GM23338 (cell line): Measurements from ENCODE around the gene CD86. TPM values are rescaled to one million over a fixed set of nuclear protein-coding genes. Genes with fewer than 3 reads are reported as not detected.

Source experiments
- ATAC-seq: fragments of 200-7000 bp; cut with Tn5 transposase; 3 replicates; pipeline ENCODE4 v1.9.1; 2020
- DNase-seq: peaks from one replicate; pipeline ENCODE4 v3.0.0-alpha.2; 2015; ENCODE audit warnings: low spot score
- H2AFZ ChIP-seq: fragments of 200-600 bp; sonication (generic); 2 replicates; pipeline ENCODE4 v1.8.0; 2016; ENCODE audit warnings: antibody characterized with exemption, mild to moderate bottlenecking, moderate library complexity
- H3F3A ChIP-seq: fragments of 200-600 bp; sonication (generic); replicated peaks from 2 replicates; pipeline ENCODE4 v1.8.0; 2017; ENCODE audit warnings: antibody characterized with exemption, mixed run types, low read depth
- H3K27ac ChIP-seq: fragments of 200-600 bp; sonication (generic); 2 replicates; pipeline ENCODE4 v1.6.1; 2016; ENCODE audit warnings: low read depth
- H3K27me3 ChIP-seq: fragments of 200-600 bp; sonication (generic); 2 replicates; pipeline ENCODE4 v1.8.0; 2016; ENCODE audit warnings: mild to moderate bottlenecking, mixed run types, moderate library complexity; ENCODE audit not compliant: insufficient read depth
- H3K36me3 ChIP-seq: fragments of 200-600 bp; sonication (generic); 2 replicates; pipeline ENCODE4 v1.8.0; 2016; ENCODE audit warnings: mild to moderate bottlenecking; ENCODE audit not compliant: insufficient read depth
- H3K4me1 ChIP-seq: fragments of 200-600 bp; sonication (generic); 2 replicates; pipeline ENCODE4 v1.8.0; 2016; ENCODE audit warnings: mild to moderate bottlenecking, moderate library complexity; ENCODE audit not compliant: insufficient read depth
- H3K4me2 ChIP-seq: fragments of 200-600 bp; sonication (generic); 2 replicates; pipeline ENCODE4 v1.7.1; 2017; ENCODE audit warnings: mixed run types
- H3K4me3 ChIP-seq: fragments of 200-600 bp; sonication (generic); 2 replicates; pipeline ENCODE4 v1.6.1; 2016; ENCODE audit warnings: mixed run types
- H3K79me2 ChIP-seq: fragments of 200-600 bp; sonication (generic); replicated peaks from 2 replicates; pipeline ENCODE4 v1.8.0; 2017; ENCODE audit warnings: mild to moderate bottlenecking; ENCODE audit not compliant: insufficient read depth
- H3K9me2 ChIP-seq: fragments of 200-600 bp; sonication (generic); 2 replicates; pipeline ENCODE4 v1.8.0; 2017; ENCODE audit not compliant: insufficient read depth
- H4K20me1 ChIP-seq: fragments of 200-600 bp; sonication (generic); replicated peaks from 2 replicates; pipeline ENCODE4 v1.8.0; 2017; ENCODE audit warnings: mild to moderate bottlenecking; ENCODE audit not compliant: insufficient read depth
- H3K27ac Mint-ChIP-seq: 2 replicates; pipeline ENCODE4 v1.8.0; 2020; ENCODE audit warnings: inconsistent platforms, mild to moderate bottlenecking, moderate library complexity, mixed read lengths
- H3K27me3 Mint-ChIP-seq: 3 replicates; pipeline ENCODE4 v1.8.0; 2022; ENCODE audit warnings: low read depth, mild to moderate bottlenecking, moderate library complexity, mixed read lengths, inconsistent platforms; ENCODE audit not compliant: insufficient read depth, poor library complexity
- H3K36me3 Mint-ChIP-seq: 3 replicates; pipeline ENCODE4 v1.8.0; 2021; ENCODE audit warnings: low read depth, mild to moderate bottlenecking, inconsistent platforms, moderate library complexity, mixed read lengths
- H3K4me1 Mint-ChIP-seq: 3 replicates; pipeline ENCODE4 v1.8.0; 2020; ENCODE audit warnings: mild to moderate bottlenecking, inconsistent platforms, mixed read lengths
- H3K4me3 Mint-ChIP-seq: 3 replicates; pipeline ENCODE4 v1.8.0; 2021; ENCODE audit warnings: moderate library complexity, mild to moderate bottlenecking, inconsistent platforms, mixed read lengths
- H3K9me3 Mint-ChIP-seq: 3 replicates; pipeline ENCODE4 v1.8.0; 2020; ENCODE audit warnings: moderate library complexity, mild to moderate bottlenecking, inconsistent platforms, mixed read lengths
- CREB1 ChIP-seq: fragments of 250-450 bp; sonication (Bioruptor Pico); IDR thresholded peaks from 2 replicates; pipeline ENCODE4 v1.5.0; 2020; ENCODE audit warnings: low read depth, mild to moderate bottlenecking, moderate library complexity
- CTCF ChIP-seq, 2 experiments: fragments of 200-600 bp in 1 of 2; sonication (generic) in 1 of 2; conservative IDR thresholded peaks; 2 replicates each; pipeline versions ENCODE4 v1.5.1 to v1.6.1; 2016 to 2017; ENCODE audit warnings: antibody characterized with exemption in 2 of 2, low read depth in 2 of 2, mild to moderate bottlenecking in 2 of 2, moderate library complexity in 1 of 2
- EZH2 ChIP-seq: fragments of 200-600 bp; sonication (generic); IDR thresholded peaks from one replicate; pipeline ENCODE4 v1.8.0; 2017; ENCODE audit warnings: antibody characterized with exemption, mild to moderate bottlenecking, low read depth; ENCODE audit not compliant: unreplicated experiment
- JUNB ChIP-seq: IDR thresholded peaks from one replicate; pipeline ENCODE4 v1.6.1; 2016; ENCODE audit warnings: antibody characterized with exemption; ENCODE audit not compliant: unreplicated experiment
- POLR2AphosphoS5 ChIP-seq: IDR thresholded peaks from 2 replicates; pipeline ENCODE4 v1.6.1; 2016; ENCODE audit warnings: antibody characterized with exemption, low read depth
- STAT1 ChIP-seq: IDR thresholded peaks from one replicate; pipeline ENCODE4 v1.6.1; 2016; ENCODE audit warnings: antibody characterized with exemption; ENCODE audit not compliant: unreplicated experiment
- ZNF114 ChIP-seq: fragments of 250-450 bp; sonication (Bioruptor Pico); IDR thresholded peaks from 2 replicates; pipeline ENCODE4 v1.5.0; 2020; ENCODE audit warnings: mild to moderate bottlenecking, moderate library complexity
- ZNF331 ChIP-seq: fragments of 250-450 bp; sonication (Bioruptor Pico); IDR thresholded peaks from 2 replicates; pipeline ENCODE4 v1.5.0; 2020; ENCODE audit warnings: low read depth, mild to moderate bottlenecking, moderate library complexity
- polyA plus RNA-seq: library from polyadenylated mRNA; unstranded; fragments of >200 nt; fragmentation: Nextera tagmentation; extraction: Ambion mirVana; gene quantifications from 2 replicates; pipeline ENCODE4 v1.2.1, GENCODE V29; 2016
- total RNA-seq: library from RNA; depleted of rRNA; stranded (reverse); fragments of >200 nt; shearing (Covaris generic); gene quantifications from 2 replicates; pipeline ENCODE4 v1.2.3, GENCODE V29; 2014
- TF ChIP-seq, protein P1 (sequence below): IDR thresholded peaks from 2 replicates; pipeline ENCODE4 v1.6.1; 2016; ENCODE audit warnings: antibody characterized with exemption
- TF ChIP-seq, protein P2 (sequence below): fragments of 250-450 bp; sonication (Bioruptor Pico); IDR thresholded peaks from 2 replicates; pipeline ENCODE4 v1.5.0; 2020; ENCODE audit warnings: mild to moderate bottlenecking, moderate library complexity

Gene CD86
- total and polyA plus RNA-seq, 2 experiments from 2014 or later, result 0.97 TPM; not detected in 1

GRCh38 chr3:122132949-122133540 lies 77.9 kb downstream of the CD86 start:
- Histone ChIP-seq H3F3A (no peaks in the 10 kb centered on the region), H3K4me2 (no peak overlapping the region), H3K9me2 (no peaks in the 10 kb centered on the region), H4K20me1 (no peaks in the 10 kb centered on the region), H3K4me3 (no peak overlapping the region), H3K27me3 (no peaks in the 10 kb centered on the region), H2AFZ (no peak overlapping the region), H3K36me3 (no peaks in the 10 kb centered on the region), H3K79me2 (no peaks in the 10 kb centered on the region), H3K4me1 (no peaks in the 10 kb centered on the region), H3K27ac (no peak overlapping the region)
- no peaks in the 10 kb centered on the region for H3K4me1 Mint-ChIP-seq
- H3K27me3 Mint-ChIP-seq, result no peaks in the 10 kb centered on the region
- no peak overlapping the region for H3K4me3 Mint-ChIP-seq
- ATAC-seq (no peak), DNase-seq (no peak)
- no peaks in the 10 kb centered on the region; the same call in 2 of the 3 replicates for H3K36me3 Mint-ChIP-seq
- TF ChIP-seq, protein P1, sequence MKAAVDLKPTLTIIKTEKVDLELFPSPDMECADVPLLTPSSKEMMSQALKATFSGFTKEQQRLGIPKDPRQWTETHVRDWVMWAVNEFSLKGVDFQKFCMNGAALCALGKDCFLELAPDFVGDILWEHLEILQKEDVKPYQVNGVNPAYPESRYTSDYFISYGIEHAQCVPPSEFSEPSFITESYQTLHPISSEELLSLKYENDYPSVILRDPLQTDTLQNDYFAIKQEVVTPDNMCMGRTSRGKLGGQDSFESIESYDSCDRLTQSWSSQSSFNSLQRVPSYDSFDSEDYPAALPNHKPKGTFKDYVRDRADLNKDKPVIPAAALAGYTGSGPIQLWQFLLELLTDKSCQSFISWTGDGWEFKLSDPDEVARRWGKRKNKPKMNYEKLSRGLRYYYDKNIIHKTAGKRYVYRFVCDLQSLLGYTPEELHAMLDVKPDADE, result no peak
- no peak for TF ChIP-seq STAT1
- TF ChIP-seq, protein P2, sequence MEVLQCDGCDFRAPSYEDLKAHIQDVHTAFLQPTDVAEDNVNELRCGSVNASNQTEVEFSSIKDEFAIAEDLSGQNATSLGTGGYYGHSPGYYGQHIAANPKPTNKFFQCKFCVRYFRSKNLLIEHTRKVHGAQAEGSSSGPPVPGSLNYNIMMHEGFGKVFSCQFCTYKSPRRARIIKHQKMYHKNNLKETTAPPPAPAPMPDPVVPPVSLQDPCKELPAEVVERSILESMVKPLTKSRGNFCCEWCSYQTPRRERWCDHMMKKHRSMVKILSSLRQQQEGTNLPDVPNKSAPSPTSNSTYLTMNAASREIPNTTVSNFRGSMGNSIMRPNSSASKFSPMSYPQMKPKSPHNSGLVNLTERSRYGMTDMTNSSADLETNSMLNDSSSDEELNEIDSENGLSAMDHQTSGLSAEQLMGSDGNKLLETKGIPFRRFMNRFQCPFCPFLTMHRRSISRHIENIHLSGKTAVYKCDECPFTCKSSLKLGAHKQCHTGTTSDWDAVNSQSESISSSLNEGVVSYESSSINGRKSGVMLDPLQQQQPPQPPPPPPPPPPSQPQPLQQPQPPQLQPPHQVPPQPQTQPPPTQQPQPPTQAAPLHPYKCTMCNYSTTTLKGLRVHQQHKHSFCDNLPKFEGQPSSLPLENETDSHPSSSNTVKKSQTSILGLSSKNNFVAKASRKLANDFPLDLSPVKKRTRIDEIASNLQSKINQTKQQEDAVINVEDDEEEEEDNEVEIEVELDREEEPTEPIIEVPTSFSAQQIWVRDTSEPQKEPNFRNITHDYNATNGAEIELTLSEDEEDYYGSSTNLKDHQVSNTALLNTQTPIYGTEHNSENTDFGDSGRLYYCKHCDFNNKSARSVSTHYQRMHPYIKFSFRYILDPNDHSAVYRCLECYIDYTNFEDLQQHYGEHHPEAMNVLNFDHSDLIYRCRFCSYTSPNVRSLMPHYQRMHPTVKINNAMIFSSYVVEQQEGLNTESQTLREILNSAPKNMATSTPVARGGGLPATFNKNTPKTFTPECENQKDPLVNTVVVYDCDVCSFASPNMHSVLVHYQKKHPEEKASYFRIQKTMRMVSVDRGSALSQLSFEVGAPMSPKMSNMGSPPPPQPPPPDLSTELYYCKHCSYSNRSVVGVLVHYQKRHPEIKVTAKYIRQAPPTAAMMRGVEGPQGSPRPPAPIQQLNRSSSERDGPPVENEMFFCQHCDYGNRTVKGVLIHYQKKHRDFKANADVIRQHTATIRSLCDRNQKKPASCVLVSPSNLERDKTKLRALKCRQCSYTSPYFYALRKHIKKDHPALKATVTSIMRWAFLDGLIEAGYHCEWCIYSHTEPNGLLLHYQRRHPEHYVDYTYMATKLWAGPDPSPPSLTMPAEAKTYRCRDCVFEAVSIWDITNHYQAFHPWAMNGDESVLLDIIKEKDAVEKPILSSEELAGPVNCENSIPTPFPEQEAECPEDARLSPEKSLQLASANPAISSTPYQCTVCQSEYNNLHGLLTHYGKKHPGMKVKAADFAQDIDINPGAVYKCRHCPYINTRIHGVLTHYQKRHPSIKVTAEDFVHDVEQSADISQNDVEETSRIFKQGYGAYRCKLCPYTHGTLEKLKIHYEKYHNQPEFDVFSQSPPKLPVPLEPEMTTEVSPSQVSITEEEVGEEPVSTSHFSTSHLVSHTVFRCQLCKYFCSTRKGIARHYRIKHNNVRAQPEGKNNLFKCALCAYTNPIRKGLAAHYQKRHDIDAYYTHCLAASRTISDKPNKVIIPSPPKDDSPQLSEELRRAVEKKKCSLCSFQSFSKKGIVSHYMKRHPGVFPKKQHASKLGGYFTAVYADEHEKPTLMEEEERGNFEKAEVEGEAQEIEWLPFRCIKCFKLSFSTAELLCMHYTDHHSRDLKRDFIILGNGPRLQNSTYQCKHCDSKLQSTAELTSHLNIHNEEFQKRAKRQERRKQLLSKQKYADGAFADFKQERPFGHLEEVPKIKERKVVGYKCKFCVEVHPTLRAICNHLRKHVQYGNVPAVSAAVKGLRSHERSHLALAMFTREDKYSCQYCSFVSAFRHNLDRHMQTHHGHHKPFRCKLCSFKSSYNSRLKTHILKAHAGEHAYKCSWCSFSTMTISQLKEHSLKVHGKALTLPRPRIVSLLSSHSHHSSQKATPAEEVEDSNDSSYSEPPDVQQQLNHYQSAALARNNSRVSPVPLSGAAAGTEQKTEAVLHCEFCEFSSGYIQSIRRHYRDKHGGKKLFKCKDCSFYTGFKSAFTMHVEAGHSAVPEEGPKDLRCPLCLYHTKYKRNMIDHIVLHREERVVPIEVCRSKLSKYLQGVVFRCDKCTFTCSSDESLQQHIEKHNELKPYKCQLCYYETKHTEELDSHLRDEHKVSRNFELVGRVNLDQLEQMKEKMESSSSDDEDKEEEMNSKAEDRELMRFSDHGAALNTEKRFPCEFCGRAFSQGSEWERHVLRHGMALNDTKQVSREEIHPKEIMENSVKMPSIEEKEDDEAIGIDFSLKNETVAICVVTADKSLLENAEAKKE (CRISPR knock-in tag), result no peak
- TF ChIP-seq CREB1 (CRISPR knock-in tag), result no peak
- no peak for TF ChIP-seq CTCF (conservative IDR thresholded peaks at IDR 0.05; ENCODE audit: low read depth in 2 of 2)
- TF ChIP-seq ZNF331 (CRISPR knock-in tag), result no peak
- TF ChIP-seq JUNB, result no peak
- TF ChIP-seq POLR2AphosphoS5, result no peak
- TF ChIP-seq ZNF114, result no peak
- TF ChIP-seq EZH2, result no peak
- H3K9me3 Mint-ChIP-seq, result peaks cover 3% of the 10 kb centered on the region; the same call in 1 of the 3 replicates
- H3K27ac Mint-ChIP-seq, result no peak overlapping the region
